GM13976 (cell line): Measurements from ENCODE around the gene SLC2A9.

Experiments used
- DNase-seq: peaks from one replicate; pipeline ENCODE4 v3.0.0; 2012; ENCODE audit warnings: low spot score
- CTCF ChIP-seq: IDR thresholded peaks from 2 replicates; pipeline ENCODE4 v1.5.1; 2012; ENCODE audit warnings: borderline replicate concordance, mild to moderate bottlenecking; ENCODE audit not compliant: insufficient read depth; ENCODE audit errors: extremely low read depth, missing control alignments, control extremely low read depth
- in situ Hi-C: fragments of 300-500 bp; cut with MboI; formaldehyde crosslinking; loops from one replicate; pipeline ENCODE4 v1.12.0; 2022; ENCODE audit warnings: low sequenced_read_pairs, mixed read lengths, inconsistent platforms; ENCODE audit not compliant: unreplicated experiment

SLC2A9 gene

DNA sequence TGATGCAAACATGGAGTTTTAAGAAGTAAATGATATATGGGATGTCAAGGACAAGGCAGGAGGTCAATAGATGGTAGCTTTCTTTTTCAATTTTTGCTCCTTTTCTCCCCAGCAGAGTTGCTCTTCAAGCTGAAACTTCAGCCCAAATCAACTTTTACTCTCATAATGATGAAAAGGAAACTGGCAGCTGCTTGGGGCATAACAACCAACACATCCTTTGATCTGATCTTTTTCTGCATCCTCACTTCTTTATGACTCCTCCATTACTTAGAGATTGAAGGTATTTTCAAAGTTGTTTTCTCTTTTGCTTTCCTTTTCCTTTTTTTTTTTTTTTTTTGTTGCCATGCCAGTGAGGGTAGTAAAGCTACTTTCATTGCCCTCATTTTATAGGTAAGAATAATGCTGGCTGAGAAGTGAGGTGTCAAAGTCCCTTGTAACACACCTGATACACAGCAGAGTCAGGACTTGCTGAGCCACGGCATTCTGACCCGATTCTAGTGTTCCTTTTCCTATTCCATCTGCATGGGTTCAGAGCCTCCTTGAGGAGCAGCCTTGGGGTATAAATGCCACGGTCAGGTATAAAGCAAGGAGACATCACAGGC is 26.9 kb downstream of the SLC2A9 start:
- in situ Hi-C loops: no loop called here
- DNase-seq: no peak
- no peak for TF ChIP-seq CTCF

DNA sequence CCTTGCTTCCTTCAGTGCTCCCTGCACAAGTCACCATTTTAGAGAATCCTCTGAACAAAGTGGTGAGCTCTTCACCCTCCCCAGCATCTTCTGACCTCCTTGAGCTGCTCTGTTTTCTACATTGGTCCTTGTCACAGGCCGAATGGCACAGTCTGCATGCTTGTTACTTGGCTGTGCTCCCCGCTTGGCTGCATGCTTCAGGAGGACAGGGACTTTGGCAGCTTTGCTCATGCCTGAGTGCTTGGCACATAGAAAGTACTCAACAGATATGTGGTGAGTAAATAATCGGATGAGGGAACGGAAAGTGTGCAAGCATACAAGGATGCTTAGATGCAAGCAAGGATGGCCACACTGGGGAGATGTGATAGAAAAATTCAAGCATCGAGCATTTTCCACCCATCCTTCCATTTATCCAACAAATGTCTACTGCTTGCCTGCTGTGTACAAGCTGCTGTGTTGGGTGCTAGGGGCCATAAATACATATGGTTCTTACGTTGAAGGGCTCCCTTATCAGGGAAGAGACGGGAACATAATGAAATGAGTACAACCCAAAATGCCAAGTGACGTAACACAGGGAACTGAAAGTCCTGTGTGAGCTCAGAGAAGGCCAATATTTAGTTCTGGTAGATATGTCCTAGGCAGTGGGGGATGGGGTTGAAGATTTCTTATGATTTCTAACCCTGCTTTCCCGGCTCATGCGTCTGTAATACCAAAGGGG is 31.2 kb downstream of the SLC2A9 start:
- no peak for DNase-seq
- TF ChIP-seq CTCF: no peak
- in situ Hi-C loops: no loop called here

- in situ Hi-C loops: no loop called here
- DNase-seq: no peak
- TF ChIP-seq CTCF: no peak
Measured at GRCh38 chr4:9988933-9989332, 32.4 kb downstream of the SLC2A9 start.

DNA sequence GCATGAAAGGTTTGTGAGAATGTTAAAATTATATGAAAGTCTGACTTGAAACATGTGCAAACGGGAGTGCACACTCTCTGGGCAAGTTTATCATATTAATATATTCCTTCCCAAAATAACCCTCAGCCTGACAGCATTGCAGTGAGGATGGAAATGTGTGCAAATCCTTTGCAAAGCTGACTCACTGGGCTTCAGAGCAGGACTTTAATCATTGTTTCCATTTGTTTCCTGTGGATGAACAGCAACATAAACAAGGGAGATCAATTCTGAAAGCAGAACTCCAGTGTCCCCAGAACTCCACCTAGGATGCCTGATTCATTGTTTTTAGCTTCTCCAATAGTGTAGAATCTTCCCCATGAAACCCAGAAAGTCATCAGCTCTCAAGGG is 32.9 kb downstream of the SLC2A9 start:
- in situ Hi-C loops: no loop called here
- TF ChIP-seq CTCF: no peak
- no peak for DNase-seq

DNA sequence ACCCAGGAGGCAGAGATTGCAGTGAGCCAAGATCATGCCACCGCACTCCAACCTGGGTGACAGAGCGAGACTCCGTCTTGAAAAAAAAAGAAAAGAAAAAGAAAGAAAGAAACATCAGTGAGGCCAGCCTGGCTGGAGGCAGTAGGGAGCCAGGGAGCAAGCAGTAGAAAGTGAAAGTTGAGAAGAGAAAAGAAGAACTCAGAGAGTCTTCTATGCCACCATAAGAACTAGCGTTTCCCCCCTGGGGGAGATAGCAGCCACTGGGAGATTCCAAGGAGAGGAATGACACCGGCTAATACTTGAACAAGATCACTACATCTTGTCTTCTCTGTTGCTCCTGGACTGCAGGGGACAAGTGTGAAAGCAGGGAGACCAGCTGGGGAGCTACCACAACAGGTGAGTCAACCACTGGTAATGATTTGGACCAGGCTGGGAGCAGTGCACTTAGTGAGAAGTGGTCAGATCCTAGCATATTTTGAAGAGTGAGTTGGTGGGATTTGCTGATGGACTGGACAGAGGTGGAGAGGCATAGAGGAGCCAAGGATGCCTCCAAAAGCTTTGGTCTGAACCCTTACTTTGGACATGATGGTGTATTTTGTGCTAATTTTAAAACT is 33.4 kb downstream of the SLC2A9 start:
- in situ Hi-C loops: no loop called here
- no peak for TF ChIP-seq CTCF
- peak; percentile 38 for DNase-seq

GRCh38 chr4:9984621-9985020 is 36.7 kb downstream of the SLC2A9 start:
- in situ Hi-C loops: no loop called here
- DNase-seq: no peak
- no peak for TF ChIP-seq CTCF
